NOMO-1 (cell line): Measurements from ENCODE around the gene BCAM.
A peak's percentile ranks its signal among the peaks of the same experiment; 100 is the strongest.
"Not testable (repeated sequence)": the region's sequence is repeated elsewhere in the genome, so short reads cannot be mapped to it uniquely, and the experiment has no call there.

Experiments
- DNase-seq, 2 experiments: peaks; one replicate each; lab custom pipeline; 2025; ENCODE audit not compliant: unreplicated experiment in 2 of 2; lab: John Stamatoyannopoulos, UW

BCAM gene, protein sequence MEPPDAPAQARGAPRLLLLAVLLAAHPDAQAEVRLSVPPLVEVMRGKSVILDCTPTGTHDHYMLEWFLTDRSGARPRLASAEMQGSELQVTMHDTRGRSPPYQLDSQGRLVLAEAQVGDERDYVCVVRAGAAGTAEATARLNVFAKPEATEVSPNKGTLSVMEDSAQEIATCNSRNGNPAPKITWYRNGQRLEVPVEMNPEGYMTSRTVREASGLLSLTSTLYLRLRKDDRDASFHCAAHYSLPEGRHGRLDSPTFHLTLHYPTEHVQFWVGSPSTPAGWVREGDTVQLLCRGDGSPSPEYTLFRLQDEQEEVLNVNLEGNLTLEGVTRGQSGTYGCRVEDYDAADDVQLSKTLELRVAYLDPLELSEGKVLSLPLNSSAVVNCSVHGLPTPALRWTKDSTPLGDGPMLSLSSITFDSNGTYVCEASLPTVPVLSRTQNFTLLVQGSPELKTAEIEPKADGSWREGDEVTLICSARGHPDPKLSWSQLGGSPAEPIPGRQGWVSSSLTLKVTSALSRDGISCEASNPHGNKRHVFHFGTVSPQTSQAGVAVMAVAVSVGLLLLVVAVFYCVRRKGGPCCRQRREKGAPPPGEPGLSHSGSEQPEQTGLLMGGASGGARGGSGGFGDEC

DNA sequence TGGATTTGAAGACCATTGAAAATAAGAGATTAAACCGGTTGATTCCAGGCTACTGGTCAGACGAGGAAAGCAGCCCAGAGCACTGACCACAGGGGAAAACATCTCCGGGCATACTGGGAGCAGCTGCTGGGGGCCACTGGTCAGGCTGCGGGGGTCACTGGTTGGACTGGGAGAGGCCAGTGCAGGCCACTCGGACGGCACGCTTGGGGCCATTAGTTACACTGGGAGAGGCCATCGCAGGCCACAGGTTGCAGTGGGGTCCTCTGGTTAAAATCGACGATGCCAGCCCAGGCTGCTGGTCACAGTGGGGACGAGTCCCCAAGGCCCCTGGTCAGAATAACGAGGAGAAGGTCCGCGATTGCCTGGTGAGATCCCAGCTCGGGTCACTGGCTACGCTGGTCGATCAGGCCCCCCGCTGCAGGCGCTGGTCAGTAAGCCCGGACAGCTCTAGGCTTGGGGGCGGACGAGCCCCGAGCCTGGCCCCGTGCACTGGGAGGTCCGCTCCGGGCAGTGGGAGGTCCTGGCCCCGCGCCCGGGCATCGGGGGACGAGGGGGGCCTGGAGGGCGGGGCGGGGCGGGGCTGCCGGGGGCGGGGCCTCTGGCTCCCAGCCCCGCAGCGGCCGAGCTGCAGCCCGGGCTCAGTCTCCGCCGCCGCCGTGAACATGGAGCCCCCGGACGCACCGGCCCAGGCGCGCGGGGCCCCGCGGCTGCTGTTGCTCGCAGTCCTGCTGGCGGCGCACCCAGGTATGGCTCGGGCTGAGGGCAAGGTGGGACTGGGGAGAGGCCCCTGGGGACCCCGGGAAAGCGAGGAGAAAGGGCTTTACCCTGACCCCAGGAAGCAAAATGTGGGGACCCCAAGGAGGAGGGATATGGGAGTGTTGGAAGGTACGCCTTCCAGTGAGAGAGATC, at the start of gene BCAM:
TSS of gene BCAM (plus strand) at position 641 of the 909 bp plus-strand sequence. CDS start at position 663, 22 bp downstream.
- DNase-seq: peak in 1 of 2 experiments; percentile 1

DNA sequence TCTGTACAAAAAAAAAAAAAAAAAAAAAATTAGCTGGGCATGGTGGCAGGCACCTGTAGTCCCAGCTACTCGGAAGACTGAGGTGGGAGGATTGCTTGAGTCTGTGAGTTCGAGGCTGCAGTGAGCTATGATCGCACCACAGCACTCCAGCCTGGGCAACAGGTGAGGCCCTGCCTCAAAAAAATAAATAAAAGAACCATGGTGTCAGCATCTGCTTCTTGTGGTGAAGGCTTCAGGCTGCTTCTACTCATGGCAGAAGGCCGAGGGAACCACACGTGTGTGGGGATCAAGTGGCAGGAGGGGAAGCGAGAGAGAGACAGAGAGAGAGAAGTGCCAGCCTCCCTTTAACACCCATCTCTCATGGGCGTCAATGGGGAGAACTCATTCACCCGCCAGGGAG, 46.9 kb upstream of the BCAM start:
- DNase-seq: no peak

DNA sequence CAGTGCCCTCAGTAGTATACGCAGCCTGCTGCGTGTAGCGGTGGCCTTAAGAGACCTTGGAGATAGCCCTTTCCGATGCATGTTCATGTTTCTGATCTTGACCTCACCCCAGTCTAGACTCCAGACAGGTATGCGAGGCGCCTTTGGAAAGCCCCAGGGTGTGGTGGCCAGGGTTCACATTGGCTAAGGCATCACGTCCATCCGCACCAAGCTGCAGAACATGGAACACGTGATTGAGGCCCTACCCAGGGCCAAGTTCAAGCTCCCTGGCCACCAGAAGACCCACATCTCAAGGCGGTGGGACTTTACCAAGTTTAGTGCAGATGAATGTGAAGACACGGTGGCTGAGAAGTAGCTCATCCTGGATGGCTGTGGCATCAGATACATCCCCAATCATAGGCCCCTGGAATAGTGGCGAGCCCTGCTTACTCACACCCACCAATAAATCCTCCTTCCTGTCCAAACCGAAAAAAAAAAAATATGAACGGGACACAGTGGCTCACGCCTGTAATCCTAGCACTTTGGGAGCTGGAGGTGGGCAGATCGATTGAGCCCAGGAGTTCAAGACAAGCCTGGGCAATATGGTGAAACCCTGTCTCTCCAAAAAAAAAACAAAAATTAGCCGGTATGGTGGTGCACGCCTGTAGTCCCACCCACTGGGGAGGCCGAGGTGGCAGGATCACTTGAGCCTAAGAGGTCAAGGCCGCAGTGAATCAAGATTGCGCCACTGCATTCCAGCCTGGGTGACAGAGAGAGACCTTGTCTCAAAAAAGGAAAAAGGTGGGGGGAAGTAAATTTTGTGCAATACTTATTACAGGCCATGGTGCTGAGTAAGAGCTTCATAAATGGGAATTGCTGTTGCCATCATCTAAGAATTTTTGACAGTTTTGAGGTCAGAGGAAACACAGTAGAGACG, 43.6 kb upstream of the BCAM start:
- DNase-seq: peak; percentile 77 to 84

DNA sequence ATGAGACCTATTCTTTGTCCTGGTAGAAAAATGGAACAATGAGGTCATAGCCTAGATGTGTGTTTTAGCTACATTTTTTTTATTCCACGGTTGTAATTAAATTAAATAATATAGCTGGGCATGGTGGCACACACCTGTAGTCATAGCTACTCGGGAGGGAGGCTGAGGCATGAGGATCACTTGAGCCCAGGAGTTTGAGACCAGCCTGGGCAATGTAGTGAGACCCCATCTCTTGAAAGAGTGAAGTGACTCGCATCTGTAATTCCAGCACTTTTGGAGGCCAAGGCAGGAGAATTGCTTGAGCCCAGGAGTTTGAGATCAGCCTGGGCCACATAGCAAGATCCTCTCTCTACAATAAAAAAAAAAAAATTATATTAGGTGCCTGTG, 43.0 kb upstream of the BCAM start:
- DNase-seq: no peak

DNA sequence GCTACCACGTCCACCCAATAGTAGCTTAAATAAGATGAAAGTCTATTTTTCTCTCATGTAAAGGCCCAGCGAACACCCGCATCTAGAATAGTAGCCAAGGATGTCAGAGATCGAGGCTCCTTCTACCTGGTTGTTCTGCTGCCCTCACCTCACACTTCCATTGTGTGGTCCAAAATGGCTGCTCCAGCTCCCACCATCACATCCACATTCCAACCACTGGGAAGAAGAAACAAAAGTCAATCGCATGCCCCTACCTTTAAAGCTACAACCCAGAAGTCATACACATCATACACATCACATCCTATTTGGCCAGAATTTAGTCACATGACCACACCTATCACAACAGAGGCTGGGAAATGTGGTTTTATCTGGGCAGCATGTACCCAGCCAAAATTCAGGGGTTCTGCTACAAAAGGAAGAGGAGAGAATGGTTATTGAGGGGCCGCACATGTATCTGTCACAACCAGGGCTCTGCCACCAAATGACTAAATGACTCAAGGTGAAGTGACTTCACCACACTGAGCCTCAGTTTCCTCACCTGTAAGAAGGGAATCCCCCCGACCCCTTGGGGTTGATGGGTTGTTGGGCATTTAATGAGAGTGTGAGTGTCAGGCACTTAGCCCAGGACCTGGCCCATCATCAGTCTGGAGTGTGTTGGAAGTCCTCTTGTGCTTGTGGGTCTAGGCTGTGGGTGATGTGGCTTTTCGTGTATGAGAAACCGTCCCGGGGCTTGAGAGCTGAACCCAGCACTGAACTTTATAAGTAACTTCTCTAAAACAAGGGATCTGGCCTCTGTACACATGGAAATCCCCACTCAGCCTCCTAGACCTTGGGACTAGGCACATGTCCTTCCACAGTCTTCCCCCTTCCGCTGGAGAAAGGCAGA, 41.4 kb upstream of the BCAM start:
- no peak for DNase-seq

DNA sequence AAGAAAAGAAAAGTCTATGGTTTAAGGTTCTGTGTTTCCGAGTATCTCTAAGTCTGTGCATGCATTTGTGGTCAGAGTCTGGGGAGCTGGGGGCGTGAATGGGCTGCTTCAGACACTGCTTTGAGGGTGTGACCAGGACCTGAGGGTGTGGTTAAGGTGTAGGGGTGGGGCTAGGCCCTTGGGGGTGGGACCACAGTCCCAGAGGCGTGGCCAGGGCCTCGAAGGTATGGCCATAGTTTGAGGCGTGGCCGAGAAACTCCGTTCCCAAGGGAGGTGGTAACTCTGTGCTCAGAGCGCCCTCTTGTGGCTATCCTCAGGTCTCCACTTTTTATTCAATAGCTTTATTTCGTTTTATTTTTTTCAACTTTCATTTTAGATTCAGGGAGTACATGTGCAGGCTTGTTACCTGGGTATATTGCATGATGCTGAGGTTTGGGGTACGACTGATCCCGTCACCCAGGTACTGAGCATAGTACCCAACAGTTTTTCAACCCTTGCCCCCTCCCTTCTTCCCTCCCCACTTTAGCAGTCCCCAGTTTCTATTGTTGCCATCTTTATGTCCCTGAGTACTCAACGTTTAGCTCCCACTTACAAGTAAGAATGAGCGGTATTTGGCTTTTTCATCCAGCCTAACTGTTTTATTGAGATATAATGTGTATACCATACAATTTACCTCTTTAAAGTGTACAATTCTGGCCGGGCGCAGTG, 38.2 kb upstream of the BCAM start:
- peak; percentile 93 to 96 for DNase-seq

DNA sequence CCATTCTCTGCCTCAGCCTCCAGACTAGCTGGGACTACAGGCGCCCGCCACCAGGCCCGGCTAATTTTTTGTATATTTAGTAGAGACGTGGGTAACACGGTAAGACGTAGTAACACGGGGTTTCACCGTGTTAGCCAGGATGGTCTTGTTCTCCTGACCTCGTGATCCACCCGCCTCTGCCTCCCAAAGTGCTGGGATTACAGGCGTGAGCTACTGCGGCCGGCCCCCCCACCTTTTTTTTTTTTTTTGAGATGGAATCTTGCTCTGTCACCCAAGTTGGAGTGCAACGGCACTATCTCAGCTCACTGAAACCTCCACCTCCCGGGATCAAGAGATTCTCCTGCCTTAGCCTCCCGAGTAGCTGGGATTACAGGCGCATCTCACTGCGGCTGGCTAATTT, 36.8 kb upstream of the BCAM start:
- not testable (repeated sequence) for DNase-seq

DNA sequence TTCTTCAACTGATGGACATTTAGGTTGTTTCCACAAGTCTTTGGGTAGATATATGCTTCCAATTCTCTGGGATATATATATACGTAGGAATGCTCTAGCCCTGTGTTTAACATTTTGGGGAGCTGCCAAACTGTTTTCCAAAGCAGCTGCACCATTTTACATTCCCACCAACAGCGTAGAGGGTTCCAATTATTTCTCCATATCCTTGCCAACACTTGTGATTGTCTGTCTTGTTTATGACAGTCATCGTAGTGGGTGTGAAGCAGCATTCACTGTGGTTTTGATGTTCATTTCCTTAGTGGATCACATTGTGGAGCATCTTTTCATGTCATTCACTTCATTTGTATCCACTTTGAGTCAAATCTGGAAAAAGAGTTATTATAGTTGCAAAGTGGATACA, 35.9 kb upstream of the BCAM start:
- DNase-seq: no peak

DNA sequence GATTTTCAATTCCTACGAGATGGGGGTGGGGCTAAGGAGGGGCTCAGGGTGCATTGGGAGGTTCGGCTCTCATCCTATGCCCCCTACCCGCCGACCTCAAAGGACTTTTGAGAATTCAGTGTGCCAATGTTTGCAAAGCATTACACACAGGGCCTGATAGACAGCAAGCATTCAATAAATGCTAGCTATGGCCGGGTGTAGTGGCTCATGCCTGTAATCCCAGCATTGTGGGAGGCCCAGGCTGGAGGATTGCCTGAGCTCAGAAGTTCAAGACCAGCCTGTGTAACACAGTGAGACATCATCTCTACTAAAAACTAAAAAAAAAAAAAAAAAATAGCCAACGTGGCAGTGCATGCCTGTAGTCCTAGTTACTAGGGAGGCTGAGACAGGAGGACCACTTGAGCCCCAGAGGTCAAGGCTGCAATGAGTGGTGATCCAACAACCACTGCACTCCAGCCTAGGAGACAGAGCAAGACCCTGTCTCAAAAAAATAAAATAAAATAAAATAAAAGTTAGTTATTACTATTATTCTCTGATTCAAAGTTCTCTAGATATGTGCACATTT, 33.1 kb upstream of the BCAM start:
- no peak for DNase-seq

DNA sequence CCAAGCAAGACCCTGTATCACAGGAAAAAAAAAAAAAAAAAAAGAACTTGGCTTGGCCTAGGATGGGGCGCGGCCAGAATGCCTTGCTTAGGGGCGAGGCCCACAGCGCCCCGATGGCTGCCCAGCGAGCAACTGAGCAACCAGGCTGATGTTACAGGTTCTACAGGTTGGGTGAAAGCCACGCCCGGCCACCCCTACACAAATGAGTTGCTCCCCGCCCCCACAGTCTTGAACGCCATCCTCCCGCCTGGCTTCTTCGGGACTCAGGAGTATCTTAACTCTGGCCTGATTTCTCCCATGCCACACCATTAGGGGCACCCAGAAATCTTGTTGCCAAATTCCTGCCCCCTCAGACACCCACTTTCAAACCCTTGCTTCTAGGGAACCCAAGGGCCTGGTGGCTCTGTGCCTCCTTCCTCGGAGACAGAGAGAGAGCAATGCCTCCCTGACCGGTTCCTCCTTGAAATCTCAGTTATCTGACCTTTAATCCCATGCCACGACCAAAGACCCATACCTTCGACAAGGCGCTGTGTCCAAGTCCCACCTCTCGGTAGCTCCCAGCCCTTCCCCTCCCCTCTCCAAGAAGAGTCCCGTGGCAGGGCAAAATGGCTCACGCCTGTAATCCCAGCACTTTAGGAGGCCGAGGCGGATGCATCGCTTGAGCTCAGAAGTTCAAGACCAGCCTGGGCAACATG, 32.4 kb upstream of the BCAM start:
- no peak for DNase-seq

DNA sequence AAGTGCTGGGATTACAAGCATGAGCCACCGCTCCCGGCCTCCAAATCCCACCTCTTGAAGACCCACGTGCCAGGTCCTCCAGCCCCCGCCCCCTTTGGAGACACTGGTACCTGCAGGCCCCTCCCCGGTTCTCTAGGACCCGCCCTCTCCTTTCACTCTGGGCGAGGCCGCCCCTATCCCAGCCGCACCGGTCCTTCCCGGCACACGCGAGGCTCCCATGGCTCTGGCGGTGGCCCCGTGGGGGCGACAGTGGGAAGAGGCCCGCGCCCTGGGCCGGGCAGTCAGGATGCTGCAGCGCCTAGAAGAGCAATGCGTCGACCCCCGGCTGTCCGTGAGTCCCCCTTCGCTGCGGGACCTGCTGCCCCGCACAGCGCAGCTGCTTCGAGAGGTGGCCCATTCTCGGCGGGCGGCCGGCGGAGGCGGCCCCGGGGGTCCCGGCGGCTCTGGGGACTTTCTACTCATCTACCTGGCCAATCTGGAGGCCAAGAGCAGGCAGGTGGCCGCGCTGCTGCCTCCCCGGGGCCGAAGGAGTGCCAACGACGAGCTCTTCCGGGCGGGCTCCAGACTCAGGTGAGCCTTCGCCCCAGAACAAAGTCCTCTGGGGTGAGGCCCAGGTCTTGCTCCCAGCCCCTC, 31.1 kb upstream of the BCAM start, which contains the start of gene CBLC:
TSS of gene CBLC (plus strand) at position 176 of the 633 bp plus-strand sequence. CDS start at position 218, 42 bp downstream.
- no peak for DNase-seq

DNA sequence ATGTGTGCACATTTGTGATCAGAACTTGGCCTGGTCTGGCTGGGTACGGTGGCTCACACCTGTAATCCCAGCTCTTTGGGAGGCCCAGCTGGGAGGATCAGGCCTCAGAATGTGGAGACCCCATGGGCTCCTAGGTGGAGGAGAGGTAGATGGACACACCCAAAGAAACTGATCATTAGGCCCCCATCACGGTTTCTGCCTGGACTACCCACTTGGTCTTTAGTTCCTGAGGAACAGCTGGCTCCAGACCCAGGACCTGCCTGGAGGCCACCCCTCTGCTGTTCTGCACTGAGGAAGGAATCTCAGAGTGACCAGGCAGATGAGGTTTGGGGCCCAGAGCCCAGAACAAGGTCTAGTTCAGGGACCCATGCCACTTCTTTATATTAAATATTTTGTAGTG, 29.8 kb upstream of the BCAM start:
- no peak for DNase-seq

DNA sequence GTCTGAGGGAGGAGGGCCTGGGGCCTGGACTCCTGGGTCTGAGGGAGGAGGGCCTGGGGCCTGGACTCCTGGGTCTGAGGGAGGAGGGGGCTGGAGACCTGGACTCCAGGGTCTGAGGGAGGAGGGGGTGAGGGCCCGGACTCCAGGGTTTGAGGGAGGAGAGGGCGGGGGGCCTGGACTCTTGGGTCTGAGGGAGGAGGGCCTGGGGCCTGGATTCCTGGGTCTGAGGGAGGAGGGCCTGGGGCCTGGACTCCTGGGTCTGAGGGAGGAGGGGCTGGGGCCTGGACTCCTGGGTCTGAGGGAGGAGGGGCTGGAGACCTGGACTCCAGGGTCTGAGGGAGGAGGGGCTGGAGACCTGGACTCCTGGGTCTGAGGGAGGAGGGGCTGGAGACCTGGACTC, 27.2 kb upstream of the BCAM start:
- DNase-seq: not testable (repeated sequence)

DNA sequence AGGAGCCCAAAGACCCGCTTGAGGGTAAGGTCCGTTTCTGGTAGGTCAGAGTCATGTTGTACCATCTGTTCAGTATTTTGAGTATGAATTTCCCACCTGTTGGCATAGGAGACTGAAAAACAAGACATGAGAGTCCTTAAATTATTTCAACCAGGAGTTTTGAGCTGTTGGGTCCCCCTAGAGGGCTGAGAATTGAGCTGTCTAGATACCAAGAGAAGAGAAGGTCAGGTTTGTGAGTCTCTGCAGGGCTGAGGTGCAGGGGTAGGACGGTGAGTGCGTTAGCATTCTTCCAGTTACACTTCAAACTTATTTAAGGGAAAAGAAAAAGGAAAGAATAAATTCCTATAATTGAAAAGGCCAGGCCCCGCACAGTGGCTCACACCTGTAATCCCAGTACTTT, 26.2 kb upstream of the BCAM start:
- no peak for DNase-seq

DNA sequence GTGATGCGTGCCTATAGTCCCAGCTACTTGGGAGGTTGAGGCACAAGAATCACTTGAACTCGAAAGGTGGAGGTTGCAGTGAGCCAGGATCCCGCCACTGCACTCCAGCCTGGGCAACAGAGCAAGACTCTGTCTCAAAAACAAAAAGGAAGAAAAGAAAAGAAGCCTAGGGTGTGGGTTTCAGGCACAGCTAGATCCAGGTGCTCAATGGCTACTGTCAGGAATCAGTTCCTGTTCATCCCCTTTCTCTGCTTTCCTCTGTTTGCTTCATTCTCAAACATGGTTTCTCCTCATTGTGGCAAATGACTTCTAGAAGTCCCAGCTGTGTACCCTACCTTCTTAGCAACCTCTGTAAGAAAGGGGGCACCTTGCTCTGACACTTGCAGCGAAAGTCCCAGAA, 25.4 kb upstream of the BCAM start:
- DNase-seq: no peak

DNA sequence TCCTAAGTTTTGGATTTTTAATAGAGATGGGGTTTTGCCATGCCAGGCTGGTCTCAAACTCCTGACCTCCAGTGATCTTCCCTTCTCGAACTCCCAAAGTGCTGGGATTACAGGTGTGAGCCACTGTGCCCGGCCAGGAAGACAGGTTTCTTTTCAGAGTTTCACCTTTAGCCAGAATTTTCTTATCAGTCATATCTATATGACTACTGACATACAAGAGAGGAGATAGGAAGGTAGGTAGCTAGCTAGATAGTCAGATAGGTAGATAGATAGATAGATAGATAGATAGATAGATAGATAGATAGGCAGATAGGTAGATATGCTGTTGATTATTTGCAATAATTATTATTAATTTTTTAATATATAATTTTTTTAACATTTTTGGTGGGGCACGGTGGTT, 23.6 kb upstream of the BCAM start:
- no peak for DNase-seq

DNA sequence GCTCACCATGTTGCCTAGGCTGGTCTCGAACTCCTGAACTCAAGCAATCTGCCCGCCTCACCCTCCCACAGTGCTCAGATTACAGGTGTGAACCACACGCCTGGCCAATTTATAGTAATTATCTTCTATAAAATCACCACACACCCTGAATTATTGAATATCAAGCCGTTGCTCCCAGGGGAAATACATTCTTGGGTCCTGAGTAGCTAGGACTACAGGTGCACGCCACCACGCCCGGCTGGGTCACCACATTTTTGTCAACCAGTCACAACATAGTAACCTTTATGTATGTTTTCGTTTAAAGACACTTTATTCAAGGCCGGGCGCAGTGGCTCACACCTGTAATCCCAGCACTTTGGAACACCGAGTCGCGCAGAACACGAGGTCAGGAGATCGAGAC, 22.9 kb upstream of the BCAM start:
- no peak for DNase-seq
